Colon (tissue), 2 donors: Measurements from ENCODE around the gene ERRFI1.

ENCODE experiments used
- FAIRE-seq: peaks from 2 replicates; lab custom pipeline; 2012; peaks lifted over from hg19 to GRCh38; lab: Jason Lieb, UNC
- donor health status: control.
- donor health status: control.

ERRFI1 gene

GRCh38 chr1:8018492-8019228 lies 7.4 kb downstream of the ERRFI1 start:
- no peak for FAIRE-seq

- FAIRE-seq = no peak
These were observed 8.5 kb downstream of the ERRFI1 start for GRCh38 chr1:8017495-8018197.

- FAIRE-seq = no peak
These were observed 9.2 kb downstream of the ERRFI1 start for GRCh38 chr1:8016895-8017241.

GRCh38 chr1:8016210-8016894 lies 9.8 kb downstream of the ERRFI1 start:
- no peak for FAIRE-seq

- FAIRE-seq = no peak
These were observed 10.3 kb downstream of the ERRFI1 start for GRCh38 chr1:8015809-8016165.

- FAIRE-seq = no peak
These were observed 10.9 kb downstream of the ERRFI1 start for GRCh38 chr1:8015036-8015808.

GRCh38 chr1:8014381-8014988 lies 11.6 kb downstream of the ERRFI1 start:
- FAIRE-seq = no peak

- no peak for FAIRE-seq
These were observed 12.3 kb downstream of the ERRFI1 start for GRCh38 chr1:8013800-8014199.

GRCh38 chr1:8013399-8013798 lies 12.7 kb downstream of the ERRFI1 start:
- no peak for FAIRE-seq

GRCh38 chr1:8012955-8013354 lies 13.2 kb downstream of the ERRFI1 start:
- no peak for FAIRE-seq

- no peak for FAIRE-seq
These were observed 13.9 kb downstream of the ERRFI1 start for GRCh38 chr1:8011923-8012858.

- FAIRE-seq = no peak
These were observed 15.1 kb downstream of the ERRFI1 start for GRCh38 chr1:8011016-8011415.

- no peak for FAIRE-seq
These were observed 15.9 kb downstream of the ERRFI1 start for GRCh38 chr1:8010080-8010664.

GRCh38 chr1:8009043-8010002 lies 16.8 kb downstream of the ERRFI1 start:
- no peak for FAIRE-seq

GRCh38 chr1:8006037-8006963 lies 19.8 kb downstream of the ERRFI1 start:
- no peak for FAIRE-seq

- no peak for FAIRE-seq
These were observed 21.1 kb downstream of the ERRFI1 start for GRCh38 chr1:8004803-8005573.

GRCh38 chr1:8004113-8004802 lies 21.9 kb downstream of the ERRFI1 start:
- FAIRE-seq = no peak
